ENCODE data around the gene RBFOX2. TPM values are rescaled to one million over a fixed set of nuclear protein-coding genes. Genes with fewer than 3 reads are reported as not detected.
A peak's percentile ranks its signal among the peaks of the same experiment; 100 is the strongest.

RBFOX2 gene
- polyA plus RNA-seq, 1 donor: 190 TPM

- DNase-seq: peak; percentile 88
These were observed 57.0 kb downstream of the RBFOX2 start for GRCh38 chr22:35971456-35972119.

GRCh38 chr22:35970616-35971455, 57.8 kb downstream of the RBFOX2 start:
- DNase-seq: peak; percentile 36

- no peak for DNase-seq
These were observed 61.6 kb downstream of the RBFOX2 start for GRCh38 chr22:35967046-35967397.

- no peak for DNase-seq
These were observed 62.1 kb downstream of the RBFOX2 start for GRCh38 chr22:35966314-35967045.

DNA sequence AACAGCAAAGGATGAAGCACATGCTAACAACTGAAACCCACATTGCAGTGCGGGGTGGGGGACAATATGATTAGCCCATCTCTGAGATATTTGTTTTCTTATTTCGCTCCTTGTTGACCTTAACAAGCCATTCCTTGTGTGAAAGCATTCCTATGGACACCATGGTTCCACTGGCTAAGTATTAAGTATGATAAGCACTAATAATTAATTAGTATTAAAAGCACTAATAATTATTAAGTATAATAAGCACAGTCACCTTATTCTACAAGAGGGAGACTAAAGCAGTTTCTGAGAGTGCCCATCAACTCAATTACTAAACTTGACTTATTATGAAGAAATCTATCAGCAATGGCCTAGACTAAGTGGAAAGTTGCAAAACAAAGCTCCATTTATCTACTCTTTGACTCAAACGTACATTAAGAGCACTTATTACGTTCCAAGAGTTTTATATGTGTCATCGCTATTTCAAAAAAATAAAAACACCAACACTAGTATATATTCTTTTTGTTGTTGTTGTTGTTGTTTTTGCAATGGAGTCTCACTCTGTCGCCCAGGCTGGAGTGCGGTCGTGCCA, 65.3 kb downstream of the RBFOX2 start:
- no peak for DNase-seq

DNA sequence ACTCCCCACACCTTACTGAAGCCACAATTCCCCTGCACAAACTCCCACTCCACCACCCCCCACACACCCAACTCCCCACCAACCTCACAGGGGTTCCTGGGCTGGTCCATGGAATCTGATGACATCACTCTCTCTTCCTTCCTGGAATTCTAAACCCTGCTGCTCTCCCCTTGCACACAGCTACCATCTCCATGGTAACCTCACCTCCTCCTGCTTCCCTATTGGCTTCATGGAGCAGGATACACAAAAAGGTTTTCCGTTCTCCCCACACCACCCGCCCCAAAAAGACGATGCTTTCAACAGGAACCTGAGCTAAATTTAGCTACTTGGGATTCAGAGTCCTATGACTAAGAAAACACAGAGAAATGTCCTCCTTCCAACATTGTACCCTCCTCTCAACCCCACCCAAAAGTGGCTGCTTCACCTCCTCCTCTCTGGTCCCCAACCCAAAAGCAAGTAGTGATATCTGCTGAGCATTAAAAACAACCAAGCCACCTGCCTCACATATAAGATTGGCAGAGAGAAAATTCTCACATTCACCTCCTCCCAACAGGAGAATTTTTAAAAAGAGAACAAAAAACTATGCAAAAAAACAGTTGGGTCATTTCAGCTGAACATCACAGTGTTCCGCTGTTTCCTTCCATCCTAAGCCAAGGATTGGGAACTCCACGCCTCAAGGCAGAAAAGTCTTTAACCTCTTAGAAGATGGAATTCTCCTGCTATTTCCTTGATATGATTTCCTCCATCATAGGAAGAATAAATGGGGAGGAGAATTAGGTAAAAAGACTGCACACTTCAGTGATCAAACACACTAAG, 66.9 kb downstream of the RBFOX2 start:
- DNase-seq: peak; percentile 81

- DNase-seq: no peak
These were observed 67.8 kb downstream of the RBFOX2 start for GRCh38 chr22:35960854-35961253.

GRCh38 chr22:35959121-35959800, 69.4 kb downstream of the RBFOX2 start:
- DNase-seq: no peak

DNA sequence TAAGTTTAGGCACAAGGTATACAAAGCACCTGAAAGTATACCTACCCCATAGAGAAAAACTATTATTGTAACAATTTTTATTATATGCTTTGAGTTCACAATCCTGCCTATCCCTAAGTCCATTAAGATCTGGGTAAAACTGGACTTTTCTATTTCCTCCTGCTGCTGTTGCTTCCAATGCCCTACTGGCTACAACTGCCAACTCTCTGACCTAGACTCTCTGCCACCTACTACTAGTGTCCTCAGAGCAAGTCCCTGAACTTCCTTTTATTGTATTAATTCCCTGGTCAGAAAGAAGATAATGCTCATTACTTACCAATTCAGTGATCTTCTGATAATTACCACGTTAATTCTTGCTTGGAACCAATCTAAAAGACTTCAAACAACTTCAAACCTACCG, 70.3 kb downstream of the RBFOX2 start:
- no peak for DNase-seq

GRCh38 chr22:35957589-35957988, 71.0 kb downstream of the RBFOX2 start:
- no peak for DNase-seq

GRCh38 chr22:35956850-35957249, 71.8 kb downstream of the RBFOX2 start:
- DNase-seq: no peak

GRCh38 chr22:35955546-35955945, 73.1 kb downstream of the RBFOX2 start:
- DNase-seq: no peak

DNA sequence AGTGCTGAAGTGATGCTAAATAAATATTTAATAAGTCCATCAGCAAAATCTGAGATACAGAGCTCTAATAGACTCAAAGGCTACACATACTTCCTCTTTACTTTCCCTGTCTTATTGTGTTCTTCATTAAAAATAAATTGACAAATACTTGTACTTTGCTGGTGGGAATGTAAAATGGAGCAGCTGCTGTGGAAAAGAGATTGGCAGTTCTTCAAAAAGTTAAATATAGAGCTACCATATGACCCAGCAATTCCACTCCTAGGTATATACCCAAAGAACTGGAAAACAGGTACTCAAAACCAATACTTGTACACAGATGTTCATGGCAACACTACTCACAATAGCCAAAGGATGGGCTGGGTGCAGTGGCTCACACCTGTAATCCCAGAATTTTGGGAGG, 76.0 kb downstream of the RBFOX2 start:
- DNase-seq: no peak

GRCh38 chr22:35950262-35950661, 78.4 kb downstream of the RBFOX2 start:
- DNase-seq: no peak

DNA sequence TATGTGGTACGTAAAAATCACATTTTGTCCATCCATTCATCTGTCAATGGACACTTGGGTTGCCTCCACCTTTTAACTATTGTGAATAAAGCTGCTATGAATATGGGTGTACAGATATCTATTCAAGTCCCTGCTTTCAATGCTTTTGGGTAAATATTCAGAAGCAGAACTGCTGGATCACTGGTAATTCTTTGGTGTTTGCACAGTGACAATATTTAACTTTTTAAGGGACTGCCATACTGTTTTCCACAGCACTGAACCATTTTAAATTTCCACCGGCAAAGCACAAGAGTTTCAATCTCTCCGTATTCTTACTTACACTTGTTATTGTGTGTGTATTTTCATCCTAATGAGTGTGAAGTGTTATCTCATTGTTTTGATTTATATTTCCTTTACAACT, 79.4 kb downstream of the RBFOX2 start:
- DNase-seq: no peak

DNA sequence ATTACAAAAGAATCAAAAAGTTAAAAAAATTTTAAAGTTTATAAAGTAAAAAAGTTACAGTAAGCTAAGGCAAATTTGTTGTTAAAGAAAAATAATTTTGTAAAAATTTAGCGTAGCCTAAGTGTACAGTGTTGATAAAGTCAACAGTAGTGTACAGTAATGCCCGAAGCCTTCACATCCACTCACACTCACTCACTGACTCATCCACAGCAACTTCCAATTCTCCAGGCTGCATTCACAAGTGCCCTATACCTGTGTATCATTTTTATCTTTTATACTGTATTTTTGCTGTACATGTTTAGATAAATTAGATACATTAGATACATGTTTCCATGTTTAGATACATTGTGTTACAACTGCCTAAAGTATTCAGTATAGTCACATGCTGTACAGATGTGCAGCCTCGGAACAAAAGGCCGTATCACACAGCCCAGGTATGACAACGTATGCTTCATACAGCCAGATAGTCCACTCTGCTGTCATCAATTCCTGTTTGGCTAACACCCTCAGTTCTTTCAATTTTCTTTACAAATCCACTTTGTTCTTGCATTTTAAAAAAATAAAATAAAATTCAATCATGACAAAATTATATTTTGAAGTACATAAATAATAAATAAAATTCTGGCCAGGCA, 80.7 kb downstream of the RBFOX2 start:
- no peak for DNase-seq

DNA sequence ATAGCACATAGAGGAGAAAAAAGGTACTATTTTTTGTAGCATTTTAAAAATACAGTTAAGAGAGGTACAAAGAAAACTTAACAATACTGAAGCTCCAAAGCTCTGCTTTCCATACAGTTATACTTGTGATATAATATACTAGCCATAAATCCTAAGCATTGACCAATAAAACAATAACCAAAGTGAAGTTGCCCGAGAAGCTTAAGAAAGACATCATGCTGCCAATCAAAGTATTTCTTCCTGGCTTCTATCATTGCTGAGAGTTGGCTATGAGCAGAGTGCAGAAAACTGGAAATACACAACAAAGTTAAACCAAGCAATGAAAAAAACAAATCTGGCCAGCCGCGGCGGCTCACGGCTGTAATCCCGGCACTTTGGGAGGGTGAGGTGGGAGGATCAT, 84.2 kb downstream of the RBFOX2 start:
- no peak for DNase-seq

GRCh38 chr22:35940166-35940565, 88.5 kb downstream of the RBFOX2 start:
- DNase-seq: no peak

GRCh38 chr22:35938226-35938625, 90.4 kb downstream of the RBFOX2 start:
- DNase-seq: no peak

GRCh38 chr22:35930933-35931332, 97.7 kb downstream of the RBFOX2 start:
- peak; percentile 67 for DNase-seq

DNA sequence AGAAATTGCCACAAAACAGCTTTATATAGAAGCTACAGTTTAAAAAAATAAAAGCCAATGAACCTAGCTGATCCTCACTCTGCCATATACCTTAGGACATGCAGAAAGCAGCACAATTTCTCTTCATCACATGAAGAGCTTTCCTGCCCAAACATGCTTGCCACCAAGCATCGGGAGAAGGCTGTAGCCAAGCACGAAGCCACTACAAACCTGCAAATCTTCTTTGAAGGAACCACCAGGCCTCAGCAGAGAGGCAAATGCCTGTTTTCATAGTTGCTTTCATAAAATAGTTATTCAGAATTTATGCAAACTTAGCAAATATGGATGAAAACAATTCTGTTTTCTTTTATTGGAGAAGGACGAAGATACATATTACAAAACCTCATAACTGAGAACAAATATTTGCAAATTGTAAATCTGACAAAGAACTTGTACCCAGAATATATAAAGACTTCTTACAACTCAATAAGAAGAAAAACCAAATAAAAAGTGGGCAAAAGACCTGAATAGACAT, 100.3 kb downstream of the RBFOX2 start:
- no peak for DNase-seq
